Loucy (cell line): ENCODE results near the gene CASP6.

ENCODE experiments used
- CTCF ChIP-seq: fragments of 200-600 bp; sonication (generic); conservative IDR thresholded peaks from 2 replicates; pipeline ENCODE4 v1.5.1; 2014; ENCODE audit warnings: mild to moderate bottlenecking, antibody characterized with exemption, low read length
- EZH2phosphoT487 ChIP-seq: fragments of 200-600 bp; IDR thresholded peaks from 2 replicates; pipeline ENCODE4 v1.6.1; 2018; ENCODE audit warnings: antibody characterized with exemption, mild to moderate bottlenecking, moderate library complexity, borderline replicate concordance

DNA sequence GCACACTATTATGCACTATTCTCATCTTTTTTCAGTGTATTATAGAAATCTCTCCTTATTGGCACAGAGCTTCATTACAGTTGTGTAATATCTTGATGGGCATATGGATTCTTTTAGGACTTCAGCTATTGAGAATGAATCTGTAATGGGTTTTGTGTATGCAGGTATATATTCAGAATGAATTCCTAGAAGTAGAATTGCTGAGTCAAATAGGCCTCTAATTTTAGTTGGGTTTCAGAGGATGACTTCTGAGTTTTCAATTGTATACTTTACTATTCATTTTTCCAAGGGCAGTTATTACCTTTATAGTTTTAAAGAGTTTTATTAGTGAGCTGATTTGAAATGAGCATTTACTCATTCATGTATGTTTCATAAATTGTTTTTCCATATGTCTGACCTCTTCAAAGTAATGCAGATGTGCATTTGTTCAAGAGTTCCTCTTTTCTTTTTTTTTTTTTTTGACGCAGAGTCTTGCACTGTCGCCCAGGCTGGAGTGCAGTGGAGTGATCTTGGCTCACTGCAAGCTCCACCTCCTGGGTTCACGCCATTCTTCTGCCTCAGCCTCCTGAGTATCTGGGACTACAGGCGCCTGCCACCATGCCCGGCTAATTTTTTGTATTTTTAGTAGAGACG, 19.5 kb downstream of the CASP6 start:
- TF ChIP-seq CTCF: no peak
- no peak for TF ChIP-seq EZH2phosphoT487
